Upper lobe of right lung (tissue), 1 donor: ENCODE results near the gene GAL. TPM values are rescaled to one million over a fixed set of nuclear protein-coding genes. Genes with fewer than 3 reads are reported as not detected.

Experiments used
- ATAC-seq: fragments of 200-7000 bp; cut with Tn5 transposase; one replicate; pipeline ENCODE4 v1.9.1; 2020; ENCODE audit warnings: mild to moderate bottlenecking, moderate library complexity
- DNase-seq: peaks from one replicate; pipeline ENCODE4 v3.0.0-alpha.2; 2020
- H3K27ac ChIP-seq: fragments of 200-600 bp; one replicate; pipeline ENCODE4 v1.8.0; 2022
- H3K27me3 ChIP-seq: fragments of 200-600 bp; one replicate; pipeline ENCODE4 v1.8.0; 2022; ENCODE audit warnings: mild to moderate bottlenecking
- H3K36me3 ChIP-seq: fragments of 200-600 bp; one replicate; pipeline ENCODE4 v1.8.0; 2022
- H3K4me1 ChIP-seq: fragments of 200-600 bp; one replicate; pipeline ENCODE4 v1.8.0; 2022
- H3K4me3 ChIP-seq: fragments of 200-600 bp; one replicate; pipeline ENCODE4 v1.8.0; 2022; ENCODE audit warnings: mild to moderate bottlenecking
- H3K9me3 ChIP-seq: fragments of 200-600 bp; one replicate; pipeline ENCODE4 v1.8.0; 2022
- CTCF ChIP-seq: fragments of 200-600 bp; IDR thresholded peaks from one replicate; pipeline ENCODE4 v1.8.0; 2022; ENCODE audit warnings: antibody characterized with exemption
- intact Hi-C: fragments of 100-400 bp; cut with DNase I; formaldehyde crosslinking; loops from one replicate; pipeline ENCODE4 v1.11.0; 2022
- total RNA-seq: library from RNA; stranded (reverse); fragmentation: NEBNext Ultra II Directional; extraction: Animal tissue kit (Norgen Biotek cat#: 25700); gene quantifications from one replicate; pipeline ENCODE4 v1.2.1, GENCODE V29; 2021
- donor health status: DM: no; HTN: yes; CAD: no; lungs with severe emphysema.

Gene GAL
- total RNA-seq, 1 donor from 2014 or later = not detected

GRCh38 chr11:68709062-68709461, 24.7 kb downstream of the GAL start:
- no peak overlapping the region for H3K4me3 ChIP-seq
- no peaks in the 10 kb centered on the region for H3K9me3 ChIP-seq
- DNase-seq (no peak), ATAC-seq (peak; percentile 68)
- no peaks in the 10 kb centered on the region for H3K4me1 ChIP-seq
- intact Hi-C loops = no loop called here
- TF ChIP-seq CTCF = no peak
- no peak overlapping the region for H3K27ac ChIP-seq
- H3K36me3 ChIP-seq = no peaks in the 10 kb centered on the region
- no peaks in the 10 kb centered on the region for H3K27me3 ChIP-seq

- intact Hi-C loops = no loop called here
- no peak for TF ChIP-seq CTCF
- Histone ChIP-seq H3K4me1 (peaks cover 3% of the 10 kb centered on the region), H3K4me3 (no peak overlapping the region), H3K27ac (no peak overlapping the region), H3K36me3 (no peaks in the 10 kb centered on the region), H3K9me3 (no peaks in the 10 kb centered on the region), H3K27me3 (no peaks in the 10 kb centered on the region)
- DNase-seq (no peak), ATAC-seq (no peak)
Observed at GRCh38 chr11:68710409-68710808, 26.1 kb downstream of the GAL start.

GRCh38 chr11:68711114-68711513, 26.8 kb downstream of the GAL start:
- no peaks in the 10 kb centered on the region for H3K9me3 ChIP-seq
- peaks cover 3% of the 10 kb centered on the region for H3K4me1 ChIP-seq
- intact Hi-C loops = no loop called here

GRCh38 chr11:68714060-68714856, 29.9 kb downstream of the GAL start:
- ATAC-seq (no peak), DNase-seq (no peak)
- Histone ChIP-seq H3K27ac (no peak overlapping the region), H3K36me3 (no peaks in the 10 kb centered on the region), H3K27me3 (no peaks in the 10 kb centered on the region), H3K4me1 (peaks cover 3% of the 10 kb centered on the region), H3K4me3 (no peak overlapping the region), H3K9me3 (no peaks in the 10 kb centered on the region)
- intact Hi-C loops = no loop called here
- TF ChIP-seq CTCF = no peak

More at GRCh38 chr11:68711114-68711513, 26.8 kb downstream of the GAL start:
- DNase-seq (no peak), ATAC-seq (no peak)
- H3K36me3 ChIP-seq = no peaks in the 10 kb centered on the region
- no peak for TF ChIP-seq CTCF
- no peak overlapping the region for H3K27ac ChIP-seq
- H3K27me3 ChIP-seq = no peaks in the 10 kb centered on the region
- no peak overlapping the region for H3K4me3 ChIP-seq

- intact Hi-C loops = no loop called here
- no peak overlapping the region for H3K4me3 ChIP-seq
- H3K36me3 ChIP-seq = no peaks in the 10 kb centered on the region
- H3K4me1 ChIP-seq = peaks cover 3% of the 10 kb centered on the region
- no peak for TF ChIP-seq CTCF
- H3K27me3 ChIP-seq = no peaks in the 10 kb centered on the region
- H3K9me3 ChIP-seq = peaks cover 6% of the 10 kb centered on the region
- ATAC-seq = no peak
- DNase-seq = no peak
- no peak overlapping the region for H3K27ac ChIP-seq
Observed at GRCh38 chr11:68715456-68716122, 31.2 kb downstream of the GAL start.
